Spleen (tissue), 7 donors: ENCODE results near the gene SSU72.

Experiments used
- CTCF ChIP-seq, 11 experiments: fragments of 200-600 bp in 7 of 11; fragments of 450-650 bp in 4 of 11; sonication (generic) in 4 of 11; IDR thresholded peaks in 8 of 11; conservative IDR thresholded peaks in 3 of 11; 1 replicate in 7 of 11; 2 replicates in 4 of 11; pipeline versions ENCODE4 v1.4.0 to v1.8.0; 2016 to 2021; ENCODE audit warnings: antibody characterized with exemption in 11 of 11, inconsistent platforms in 4 of 11, mild to moderate bottlenecking in 1 of 11
- POLR2A ChIP-seq, 3 donors: fragments of 450-650 bp; IDR thresholded peaks; one replicate each; pipeline ENCODE4 v1.5.1; 2017; ENCODE audit warnings: antibody characterized with exemption in 3 of 3, mild to moderate bottlenecking in 1 of 3
- POLR2AphosphoS5 ChIP-seq, 3 donors: sonication (generic); formaldehyde crosslinking; IDR thresholded peaks; one replicate each; pipeline ENCODE4 v1.5.1; 2017; ENCODE audit warnings: antibody characterized with exemption in 3 of 3
- donor health status: DM: no; HTN: no; CAD: no; lungs with moderate emphysema.
- donor health status: DM: no; HTN: no; CAD: no.
- donor health status: DM: no; HTN: no; CAD: no.

- TF ChIP-seq POLR2AphosphoS5 (IDR thresholded peaks at IDR 0.05): no peak
- TF ChIP-seq CTCF (IDR thresholded peaks at IDR 0.05 in 8 of 11, conservative IDR thresholded peaks at IDR 0.05 in 3 of 11): no peak
- no peak for TF ChIP-seq POLR2A (IDR thresholded peaks at IDR 0.05)
Observed at GRCh38 chr1:1614954-1615255, 40.2 kb upstream of the SSU72 start.
